ENCODE results near the gene RFX7.

DNA sequence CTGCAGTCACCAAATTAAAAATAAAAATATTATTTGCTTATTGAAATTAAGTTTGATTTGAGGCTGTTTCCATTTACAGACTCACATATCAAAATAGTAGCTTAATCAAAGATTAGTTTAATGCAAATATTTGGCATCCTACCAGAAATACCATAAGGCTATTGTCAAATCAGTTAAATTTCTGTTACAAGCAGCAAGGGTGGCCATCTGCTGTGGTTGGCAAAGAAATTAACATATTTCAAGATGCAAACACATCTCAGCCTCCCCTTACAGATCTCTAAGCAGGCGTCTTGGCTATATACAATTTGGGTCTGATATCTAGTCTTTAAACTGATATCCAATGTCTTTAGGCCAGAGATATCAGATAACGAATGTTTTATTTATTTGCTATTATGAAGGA is 167.0 kb downstream of the RFX7 start:
- TF ChIP-seq GATA3 (IDR thresholded peaks at IDR 0.05; ENCODE audit: low read depth, low read length), result no peak
- no peak for TF ChIP-seq GATA2 (IDR thresholded peaks at IDR 0.05; ENCODE audit: low read depth, low read length)

Data from SH-SY5Y (cell line).